Measurements from ENCODE around the gene SUFU.
A peak's percentile ranks its signal among the peaks of the same experiment; 100 is the strongest.
"Not testable (repeated sequence)": the region's sequence is repeated elsewhere in the genome, so short reads cannot be mapped to it uniquely, and the experiment has no call there.

The SUFU gene

DNA sequence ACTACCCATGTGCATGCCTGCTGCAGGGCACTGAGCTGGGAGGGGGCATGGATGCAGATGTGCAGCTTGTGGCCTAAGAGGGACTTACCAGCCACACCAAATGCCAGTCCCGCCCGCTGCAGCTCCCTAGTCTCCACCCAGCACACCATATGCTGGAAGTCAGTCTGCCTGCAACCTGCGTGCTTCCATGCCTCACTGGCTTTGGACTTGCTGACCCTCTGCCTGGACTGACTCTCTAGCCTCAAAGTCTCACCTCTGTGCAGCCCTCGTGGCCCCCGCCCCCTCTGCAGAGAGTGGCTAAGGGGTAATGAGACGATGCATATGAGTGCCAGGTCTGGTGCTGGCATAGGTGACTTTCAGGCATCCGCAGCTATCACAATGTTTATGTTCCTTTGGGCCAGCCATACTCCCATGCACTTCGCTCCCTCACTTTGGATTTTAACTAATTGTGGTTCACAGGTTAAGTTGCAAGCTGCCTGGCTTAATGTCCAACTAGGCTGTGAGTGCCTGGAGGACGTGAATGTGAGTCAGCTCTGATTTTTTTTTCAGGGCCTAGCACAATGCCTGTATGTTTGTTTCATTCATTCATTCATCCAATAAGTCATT lies 162.2 kb downstream of the SUFU start:
- no peak overlapping the region for H3K4me3 ChIP-seq (replicated peaks in 1 of 2; ENCODE audit: low read depth in 2 of 2, low read length in 2 of 2)
- no peak for DNase-seq (ENCODE audit: low read depth in 2 of 2)
- TF ChIP-seq, protein P1, sequence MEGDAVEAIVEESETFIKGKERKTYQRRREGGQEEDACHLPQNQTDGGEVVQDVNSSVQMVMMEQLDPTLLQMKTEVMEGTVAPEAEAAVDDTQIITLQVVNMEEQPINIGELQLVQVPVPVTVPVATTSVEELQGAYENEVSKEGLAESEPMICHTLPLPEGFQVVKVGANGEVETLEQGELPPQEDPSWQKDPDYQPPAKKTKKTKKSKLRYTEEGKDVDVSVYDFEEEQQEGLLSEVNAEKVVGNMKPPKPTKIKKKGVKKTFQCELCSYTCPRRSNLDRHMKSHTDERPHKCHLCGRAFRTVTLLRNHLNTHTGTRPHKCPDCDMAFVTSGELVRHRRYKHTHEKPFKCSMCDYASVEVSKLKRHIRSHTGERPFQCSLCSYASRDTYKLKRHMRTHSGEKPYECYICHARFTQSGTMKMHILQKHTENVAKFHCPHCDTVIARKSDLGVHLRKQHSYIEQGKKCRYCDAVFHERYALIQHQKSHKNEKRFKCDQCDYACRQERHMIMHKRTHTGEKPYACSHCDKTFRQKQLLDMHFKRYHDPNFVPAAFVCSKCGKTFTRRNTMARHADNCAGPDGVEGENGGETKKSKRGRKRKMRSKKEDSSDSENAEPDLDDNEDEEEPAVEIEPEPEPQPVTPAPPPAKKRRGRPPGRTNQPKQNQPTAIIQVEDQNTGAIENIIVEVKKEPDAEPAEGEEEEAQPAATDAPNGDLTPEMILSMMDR (IDR thresholded peaks at IDR 0.05; ENCODE audit: low read depth, low read length): no peak

DNA sequence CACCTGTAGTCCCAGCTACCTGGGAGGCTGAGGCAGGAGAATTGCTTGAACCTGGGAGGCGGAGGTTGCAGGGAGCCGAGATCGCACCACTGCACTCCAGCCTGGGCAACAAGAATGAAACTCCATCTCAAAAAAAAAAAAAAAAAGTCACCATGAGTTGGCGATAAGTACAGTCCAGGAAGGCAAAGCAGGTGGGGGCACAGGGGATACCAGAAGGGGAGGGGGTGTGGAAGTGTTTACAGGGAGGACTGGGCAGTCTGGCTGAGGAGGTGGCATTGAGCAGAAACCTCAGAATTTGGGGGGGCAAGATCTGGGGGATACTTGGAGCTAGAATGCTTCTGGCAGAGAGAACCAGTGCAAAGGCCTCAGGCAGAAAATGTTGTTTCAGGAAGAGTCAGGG lies 163.6 kb downstream of the SUFU start:
- DNase-seq (ENCODE audit: low read depth in 2 of 2); H3K4me3 ChIP-seq (replicated peaks in 1 of 2; ENCODE audit: low read depth in 2 of 2, low read length in 2 of 2): not testable (repeated sequence)

DNA sequence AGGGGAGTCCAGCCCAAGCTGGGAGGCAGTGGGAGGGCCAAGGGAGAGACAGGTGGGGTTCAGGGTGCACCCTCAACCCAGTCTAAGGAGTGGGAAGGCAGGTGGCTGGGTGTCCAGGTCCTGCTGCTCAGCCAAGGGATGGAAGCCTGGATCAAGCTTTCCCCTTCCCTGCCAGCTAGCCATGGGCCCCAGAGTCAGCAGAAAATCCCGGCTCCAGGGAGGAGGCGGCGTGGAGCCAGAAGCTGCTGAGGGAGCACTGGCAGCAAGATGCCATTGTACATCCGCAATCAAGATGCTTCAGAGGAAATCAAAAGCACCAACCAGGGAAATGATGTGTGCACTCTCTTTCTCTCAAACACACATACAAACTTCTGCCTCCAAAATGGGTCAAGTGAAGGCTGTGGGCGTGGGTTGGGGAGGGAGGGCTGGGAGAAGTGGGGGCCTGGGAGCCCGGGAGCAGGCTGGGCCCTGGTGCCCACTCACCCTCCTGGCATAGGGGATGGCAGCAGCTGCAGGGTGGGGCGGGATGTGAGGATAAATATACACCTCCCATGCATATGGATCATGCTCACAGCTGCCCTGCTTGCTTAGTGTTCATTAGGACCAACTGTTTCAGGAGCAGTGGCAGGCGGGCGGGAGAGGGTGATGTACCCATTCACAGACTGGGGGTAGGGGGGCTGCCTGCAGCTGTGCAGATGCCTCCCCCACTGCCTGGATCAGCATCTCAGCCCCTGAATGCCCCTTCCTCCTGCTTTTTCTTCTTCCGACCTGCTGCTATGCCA lies 164.7 kb downstream of the SUFU start:
- no peak for DNase-seq (ENCODE audit: low read depth in 2 of 2)
- TF ChIP-seq, protein P1 (IDR thresholded peaks at IDR 0.05; ENCODE audit: low read depth, low read length): no peak

DNA sequence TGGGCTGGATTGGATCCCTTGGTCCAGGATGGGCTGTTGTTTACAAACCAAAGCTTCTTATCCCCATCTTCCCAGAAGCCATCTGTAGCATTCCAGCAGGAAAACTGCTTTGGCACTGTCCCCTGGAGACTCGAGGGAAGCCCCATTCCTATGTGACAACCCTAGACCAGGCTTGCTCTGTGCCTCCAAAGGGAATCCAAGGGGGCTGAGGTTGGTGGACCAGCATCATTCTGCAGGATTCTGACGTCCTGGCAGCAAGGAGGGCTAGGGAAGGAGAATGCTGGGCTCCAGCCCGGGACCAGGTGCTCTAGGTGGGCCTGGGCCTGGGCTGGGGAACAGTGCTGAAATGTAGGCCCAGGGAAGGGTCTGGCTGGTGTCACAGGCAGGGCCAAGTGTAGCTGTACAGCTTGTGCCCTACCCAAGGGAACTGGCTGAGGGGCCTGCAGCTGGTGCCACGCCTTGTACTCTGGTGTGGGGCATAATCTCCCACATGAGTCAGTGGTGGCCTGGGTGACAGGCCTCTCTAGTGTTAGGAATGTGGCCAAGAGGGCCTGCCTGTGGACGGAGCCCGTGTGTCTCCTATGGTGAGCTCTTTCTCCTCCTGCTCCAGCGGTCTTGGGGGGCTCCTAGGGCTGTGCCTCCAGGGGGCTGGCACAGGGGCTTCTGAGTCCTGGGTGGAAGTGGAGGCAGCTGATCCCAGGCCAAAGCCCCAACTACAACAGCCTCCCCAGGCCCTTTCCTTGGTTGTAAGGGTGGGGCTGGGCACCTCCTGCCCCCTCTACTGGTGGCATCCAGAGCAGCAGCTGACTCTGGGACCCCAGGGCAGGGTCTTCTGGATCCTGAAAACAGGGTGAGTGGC lies 165.7 kb downstream of the SUFU start:
- TF ChIP-seq, protein P1 (IDR thresholded peaks at IDR 0.05; ENCODE audit: low read depth, low read length): no peak
- H3K4me3 ChIP-seq (replicated peaks in 1 of 2; ENCODE audit: low read depth in 2 of 2, low read length in 2 of 2): no peak overlapping the region
- DNase-seq (ENCODE audit: low read depth in 2 of 2): peak in 1 of 2 donors; percentile 61

More for the DNA sequence above, 164.7 kb downstream of the SUFU start:
- no peak overlapping the region for H3K4me3 ChIP-seq (replicated peaks in 1 of 2; ENCODE audit: low read depth in 2 of 2, low read length in 2 of 2)

DNA sequence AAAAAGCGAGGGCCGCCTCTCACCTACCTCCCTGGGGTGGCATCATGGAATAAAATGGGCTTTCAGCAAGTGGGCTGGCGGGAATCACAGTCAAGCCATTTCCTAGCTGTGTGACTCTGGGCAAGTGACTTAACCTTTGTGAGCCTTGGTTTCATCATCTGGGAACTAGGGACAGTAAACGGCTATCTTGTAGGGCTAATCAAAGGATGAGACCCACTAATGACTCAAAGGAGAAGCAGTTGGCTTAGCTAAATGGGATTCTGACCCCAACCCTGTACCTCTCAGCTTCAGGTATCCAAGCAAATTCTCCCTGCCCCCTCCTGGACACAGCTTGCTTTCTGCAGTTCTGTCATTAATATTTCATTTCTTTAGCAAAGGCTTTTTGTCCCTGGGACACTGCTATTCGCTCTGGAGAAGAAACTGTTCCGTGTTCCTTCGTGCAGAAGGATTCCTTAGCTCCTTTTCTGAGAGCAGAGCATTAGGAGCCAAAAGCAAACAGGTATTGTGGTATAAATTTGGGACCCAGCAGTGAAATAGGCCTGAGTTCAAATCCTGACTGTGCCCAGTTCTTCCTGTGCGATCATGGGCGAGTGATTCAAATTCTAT lies 166.4 kb downstream of the SUFU start:
- TF ChIP-seq, protein P1 (IDR thresholded peaks at IDR 0.05; ENCODE audit: low read depth, low read length): no peak
- no peak overlapping the region for H3K4me3 ChIP-seq (replicated peaks in 1 of 2; ENCODE audit: low read depth in 2 of 2, low read length in 2 of 2)
- DNase-seq (ENCODE audit: low read depth in 2 of 2): no peak

DNA sequence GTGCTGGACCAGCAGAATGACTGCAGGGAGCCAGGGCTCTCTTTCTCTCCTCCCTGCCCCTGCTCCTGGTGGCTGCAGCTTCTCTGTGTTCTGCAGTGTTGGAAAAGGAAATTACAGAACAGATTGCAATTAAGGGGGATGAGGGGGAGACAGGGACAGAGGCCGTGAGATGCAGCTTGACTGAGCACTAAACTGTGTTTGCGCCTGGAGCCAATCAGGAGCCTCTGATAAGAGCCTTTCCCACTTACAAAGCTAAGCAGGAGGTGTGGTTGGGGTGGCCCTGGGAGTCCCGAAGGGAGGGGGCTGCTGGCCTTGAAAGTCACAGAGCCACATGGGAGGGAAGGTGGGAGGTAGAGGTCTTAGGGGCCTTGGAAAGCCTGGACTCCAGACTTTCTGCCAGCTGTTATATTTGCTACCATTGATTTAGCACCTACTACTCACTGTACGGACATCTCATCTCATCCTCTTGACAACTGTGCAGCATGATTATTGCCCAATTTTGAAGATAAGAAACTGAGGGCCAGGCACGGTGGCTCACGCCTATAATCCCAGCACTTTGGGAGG lies 167.2 kb downstream of the SUFU start:
- no peak for DNase-seq (ENCODE audit: low read depth in 2 of 2)
- TF ChIP-seq, protein P1 (IDR thresholded peaks at IDR 0.05; ENCODE audit: low read depth, low read length): no peak
- no peak overlapping the region for H3K4me3 ChIP-seq (replicated peaks in 1 of 2; ENCODE audit: low read depth in 2 of 2, low read length in 2 of 2)
